ENCODE measurements around the gene AFF3. TPM values are rescaled to one million over a fixed set of nuclear protein-coding genes. Genes with fewer than 3 reads are reported as not detected.

AFF3 gene
- total and polyA plus RNA-seq, 12 donors = 1.1 to 7.5 (median 3.9) TPM

GRCh38 chr2:99694331-99694730 is 448.1 kb downstream of the AFF3 start:
- H3K27me3 ChIP-seq = no peaks in the 10 kb centered on the region
- 81 to 83% (median 82%) methylated on average over 7 of the region's 7 CpGs for WGBS, 4 donors
- no peaks in the 10 kb centered on the region for H3K9me3 ChIP-seq (replicated peaks in 1 of 3)
- H3K27ac ChIP-seq = no peak overlapping the region
- no peak for TF ChIP-seq POLR2A (IDR thresholded peaks at IDR 0.05)
- no peak for TF ChIP-seq CTCF (IDR thresholded peaks at IDR 0.05)
- DNase-seq = no peak
- H3K36me3 ChIP-seq (replicated peaks in 1 of 2) = no peaks in the 10 kb centered on the region
- intact Hi-C loops (cut with DNase I) = no loop called here
- no peaks in the 10 kb centered on the region for H3K4me1 ChIP-seq (replicated peaks in 1 of 2)
- H3K4me3 ChIP-seq = no peak overlapping the region

- no peaks in the 10 kb centered on the region for H3K4me1 ChIP-seq (replicated peaks in 1 of 2)
- intact Hi-C loops (cut with DNase I) = no loop called here
- no peaks in the 10 kb centered on the region for H3K36me3 ChIP-seq (replicated peaks in 1 of 2)
- no peak for DNase-seq
- no peaks in the 10 kb centered on the region for H3K27me3 ChIP-seq
- TF ChIP-seq CTCF (IDR thresholded peaks at IDR 0.05) (no peak), POLR2A (IDR thresholded peaks at IDR 0.05) (no peak)
- no peaks in the 10 kb centered on the region for H3K9me3 ChIP-seq (replicated peaks in 1 of 3)
- 89 to 100% (median 97%) methylated on average over 1 of the region's 1 CpG for WGBS, 4 donors
- H3K27ac ChIP-seq = no peak overlapping the region
- H3K4me3 ChIP-seq = no peak overlapping the region
Observed at GRCh38 chr2:99692785-99693184, 449.6 kb downstream of the AFF3 start.

GRCh38 chr2:99691926-99692325 is 450.5 kb downstream of the AFF3 start:
- Histone ChIP-seq H3K36me3 (replicated peaks in 1 of 2) (no peaks in the 10 kb centered on the region), H3K4me3 (no peak overlapping the region), H3K27ac (no peak overlapping the region), H3K4me1 (replicated peaks in 1 of 2) (no peaks in the 10 kb centered on the region), H3K27me3 (no peaks in the 10 kb centered on the region), H3K9me3 (replicated peaks in 1 of 3) (no peaks in the 10 kb centered on the region)
- WGBS, 4 donors = 59 to 83% (median 76%) methylated on average over 4 of the region's 4 CpGs
- no peak for DNase-seq
- TF ChIP-seq POLR2A (IDR thresholded peaks at IDR 0.05) = no peak
- no peak for TF ChIP-seq CTCF (IDR thresholded peaks at IDR 0.05)
- intact Hi-C loops (cut with DNase I) = no loop called here

GRCh38 chr2:99689145-99689742 is 453.1 kb downstream of the AFF3 start:
- TF ChIP-seq CTCF (IDR thresholded peaks at IDR 0.05) (no peak), POLR2A (IDR thresholded peaks at IDR 0.05) (no peak)
- 85 to 90% (median 88%) methylated on average over 3 of the region's 3 CpGs for WGBS, 4 donors
- H3K4me3 ChIP-seq = no peak overlapping the region
- H3K27me3 ChIP-seq = no peaks in the 10 kb centered on the region
- no peaks in the 10 kb centered on the region for H3K36me3 ChIP-seq (replicated peaks in 1 of 2)
- H3K4me1 ChIP-seq (replicated peaks in 1 of 2) = no peaks in the 10 kb centered on the region
- H3K27ac ChIP-seq = no peak overlapping the region
- DNase-seq = no peak
- no peaks in the 10 kb centered on the region for H3K9me3 ChIP-seq (replicated peaks in 1 of 3)
- intact Hi-C loops (cut with DNase I) = no loop called here
